HL-60 (cell line): ENCODE data around the gene MKRN3.

Source experiments
- CTCF ChIP-seq: IDR thresholded peaks from one replicate; pipeline ENCODE4 v1.5.1; 2011; ENCODE audit warnings: low read length, control low read depth, inconsistent platforms; ENCODE audit not compliant: insufficient read depth
- GABPA ChIP-seq: IDR thresholded peaks from 2 replicates; pipeline ENCODE4 v1.6.1; 2012; ENCODE audit warnings: low read depth
- POLR2AphosphoS5 ChIP-seq: IDR thresholded peaks from 2 replicates; pipeline ENCODE4 v1.6.1; 2012; ENCODE audit warnings: low read depth
- REST ChIP-seq: IDR thresholded peaks from 2 replicates; pipeline ENCODE4 v1.6.1; 2012; ENCODE audit warnings: low read depth; ENCODE audit not compliant: insufficient replicate concordance
- SPI1 ChIP-seq: IDR thresholded peaks from 2 replicates; pipeline ENCODE4 v1.6.1; 2012; ENCODE audit warnings: low read depth, mild to moderate bottlenecking, borderline replicate concordance

- TF ChIP-seq POLR2AphosphoS5 (no peak), CTCF (no peak), REST (no peak), GABPA (no peak), SPI1 (no peak)
These were observed 47.4 kb upstream of the MKRN3 start for GRCh38 chr15:23518104-23518503.
